Iris pigment epithelial cell (primary cell): ENCODE data around the gene GPR84.

Source experiments
- DNase-seq: peaks from one replicate; pipeline ENCODE4 v3.0.0-alpha.2; 2011; ENCODE audit warnings: low read depth

GPR84 gene

GRCh38 chr12:54374562-54375258 lies 10.4 kb upstream of the GPR84 start:
- DNase-seq = no peak

GRCh38 chr12:54373649-54374561 lies 9.6 kb upstream of the GPR84 start:
- no peak for DNase-seq

- peak; percentile 24 for DNase-seq
These were observed 8.0 kb upstream of the GPR84 start for GRCh38 chr12:54372113-54372806.

- no peak for DNase-seq
These were observed 7.2 kb upstream of the GPR84 start for GRCh38 chr12:54371328-54372112.

- DNase-seq = peak; percentile 76
These were observed 6.0 kb upstream of the GPR84 start for GRCh38 chr12:54370171-54370730.

- no peak for DNase-seq
These were observed 5.4 kb upstream of the GPR84 start for GRCh38 chr12:54369597-54370131.

- peak; percentile 88 for DNase-seq
These were observed 4.7 kb upstream of the GPR84 start for GRCh38 chr12:54368709-54369596.

GRCh38 chr12:54368025-54368708 lies 3.9 kb upstream of the GPR84 start:
- no peak for DNase-seq

GRCh38 chr12:54363618-54364017 lies 668 bp downstream of the GPR84 start:
- DNase-seq = no peak

- no peak for DNase-seq
These were observed 1.2 kb downstream of the GPR84 start for GRCh38 chr12:54363047-54363446.

GRCh38 chr12:54360717-54361456 lies 3.4 kb downstream of the GPR84 start:
- peak; percentile 77 for DNase-seq

- no peak for DNase-seq
These were observed 4.4 kb downstream of the GPR84 start for GRCh38 chr12:54359762-54360351.

- peak; percentile 100 for DNase-seq
These were observed 5.1 kb downstream of the GPR84 start for GRCh38 chr12:54358945-54359761.

GRCh38 chr12:54358191-54358944 lies 5.9 kb downstream of the GPR84 start:
- peak; percentile 45 for DNase-seq

GRCh38 chr12:54357506-54358190 lies 6.6 kb downstream of the GPR84 start:
- DNase-seq = no peak

- DNase-seq = no peak
These were observed 7.3 kb downstream of the GPR84 start for GRCh38 chr12:54356951-54357356.
